Measurements from ENCODE around the gene PDHX.

- TF ChIP-seq KDM1A (IDR thresholded peaks at IDR 0.05; ENCODE audit: borderline replicate concordance) = no peak
- no peak for TF ChIP-seq EP300 (IDR thresholded peaks at IDR 0.05; ENCODE audit: borderline replicate concordance in 1 of 2, control insufficient read depth in 1 of 2, low read depth in 2 of 2, low read length in 2 of 2)
- TF ChIP-seq TBL1XR1 (IDR thresholded peaks at IDR 0.05; ENCODE audit: low read depth, low read length) = no peak
- TF ChIP-seq CTCF (IDR thresholded peaks at IDR 0.05 in 2 of 3, conservative IDR thresholded peaks at IDR 0.05 in 1 of 3; ENCODE audit: control insufficient read depth in 2 of 3, extremely low read depth in 1 of 3, insufficient read depth in 1 of 3, low read depth in 3 of 3, low read length in 3 of 3) = no peak
- no peak for TF ChIP-seq IRF3 (IDR thresholded peaks at IDR 0.05)
- TF ChIP-seq BCL11A (IDR thresholded peaks at IDR 0.05; ENCODE audit: low read depth, low read length) = no peak
These were observed 32.3 kb downstream of the PDHX start for GRCh38 chr11:34948696-34949095.

Data from GM12878 (cell line).